Esophagus squamous epithelium (tissue), 4 donors: ENCODE data around the gene GALNT13.

ENCODE experiments used
- POLR2A ChIP-seq, 4 donors: fragments of 450-650 bp; IDR thresholded peaks; one replicate each; pipeline ENCODE4 v1.6.1; 2017; ENCODE audit warnings: antibody characterized with exemption in 4 of 4, mild to moderate bottlenecking in 4 of 4, moderate library complexity in 3 of 4
- TF ChIP-seq, protein P1 (sequence below), 6 experiments: fragments of 450-650 bp in 4 of 6; fragments of 200-600 bp in 2 of 6; sonication (generic) in 2 of 6; IDR thresholded peaks; one replicate each; pipeline ENCODE4 v1.5.1; 2016 to 2019; ENCODE audit warnings: antibody characterized with exemption in 6 of 6, mild to moderate bottlenecking in 4 of 6, moderate library complexity in 4 of 6

DNA sequence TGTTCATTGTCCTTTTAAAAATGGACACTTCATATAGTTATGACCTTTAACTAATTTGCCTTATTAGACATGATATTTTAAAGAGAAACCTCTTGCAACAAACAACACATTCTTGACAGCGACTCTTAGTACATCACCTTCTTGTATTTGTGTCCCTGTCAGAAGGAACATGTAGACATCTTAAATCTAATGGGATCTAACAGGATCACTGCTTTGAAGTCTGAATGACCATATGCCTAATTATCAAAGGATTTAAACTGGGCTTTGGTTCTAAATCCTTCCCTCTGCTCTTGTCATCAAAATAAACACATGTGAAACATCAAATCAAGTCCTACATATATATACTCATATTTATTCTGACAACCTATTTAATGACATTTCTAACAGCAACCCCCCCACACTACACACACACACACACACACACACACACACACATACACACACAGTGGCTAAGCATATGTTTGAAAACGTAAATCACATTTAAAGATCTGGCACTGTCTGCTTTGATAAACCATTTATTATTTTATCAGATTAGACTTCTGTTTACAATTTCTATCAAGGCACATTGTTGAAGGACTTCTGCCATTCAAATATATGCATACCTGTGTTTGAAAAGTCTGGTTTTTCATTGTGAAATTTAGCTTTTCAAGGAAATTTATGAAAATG, 4.2 kb downstream of the GALNT13 start:
- TF ChIP-seq, protein P1, sequence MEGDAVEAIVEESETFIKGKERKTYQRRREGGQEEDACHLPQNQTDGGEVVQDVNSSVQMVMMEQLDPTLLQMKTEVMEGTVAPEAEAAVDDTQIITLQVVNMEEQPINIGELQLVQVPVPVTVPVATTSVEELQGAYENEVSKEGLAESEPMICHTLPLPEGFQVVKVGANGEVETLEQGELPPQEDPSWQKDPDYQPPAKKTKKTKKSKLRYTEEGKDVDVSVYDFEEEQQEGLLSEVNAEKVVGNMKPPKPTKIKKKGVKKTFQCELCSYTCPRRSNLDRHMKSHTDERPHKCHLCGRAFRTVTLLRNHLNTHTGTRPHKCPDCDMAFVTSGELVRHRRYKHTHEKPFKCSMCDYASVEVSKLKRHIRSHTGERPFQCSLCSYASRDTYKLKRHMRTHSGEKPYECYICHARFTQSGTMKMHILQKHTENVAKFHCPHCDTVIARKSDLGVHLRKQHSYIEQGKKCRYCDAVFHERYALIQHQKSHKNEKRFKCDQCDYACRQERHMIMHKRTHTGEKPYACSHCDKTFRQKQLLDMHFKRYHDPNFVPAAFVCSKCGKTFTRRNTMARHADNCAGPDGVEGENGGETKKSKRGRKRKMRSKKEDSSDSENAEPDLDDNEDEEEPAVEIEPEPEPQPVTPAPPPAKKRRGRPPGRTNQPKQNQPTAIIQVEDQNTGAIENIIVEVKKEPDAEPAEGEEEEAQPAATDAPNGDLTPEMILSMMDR (IDR thresholded peaks at IDR 0.05) = no peak
- no peak for TF ChIP-seq POLR2A (IDR thresholded peaks at IDR 0.05)
